Embryonic facial prominence (tissue), 1 donor: ENCODE measurements around the gene MYCBPAP.

Source experiments
- DNase-seq: peaks from one replicate; pipeline ENCODE4 v3.0.0-alpha.2; 2016; ENCODE audit errors: extremely low spot score

MYCBPAP gene

GRCh38 chr17:50517504-50518383 lies 9.5 kb downstream of the MYCBPAP start:
- DNase-seq: no peak

GRCh38 chr17:50518384-50519023 lies 10.3 kb downstream of the MYCBPAP start:
- DNase-seq: no peak

- DNase-seq: no peak
These were observed 11.0 kb downstream of the MYCBPAP start for GRCh38 chr17:50519141-50519834.

GRCh38 chr17:50520483-50520882 lies 12.2 kb downstream of the MYCBPAP start:
- no peak for DNase-seq

GRCh38 chr17:50521514-50521913 lies 13.3 kb downstream of the MYCBPAP start:
- no peak for DNase-seq

- DNase-seq: no peak
These were observed 14.5 kb downstream of the MYCBPAP start for GRCh38 chr17:50522766-50523165.

- DNase-seq: no peak
These were observed 15.0 kb downstream of the MYCBPAP start for GRCh38 chr17:50523208-50523607.

GRCh38 chr17:50524838-50525237 lies 16.6 kb downstream of the MYCBPAP start:
- DNase-seq: no peak

GRCh38 chr17:50527155-50527762 lies 19.0 kb downstream of the MYCBPAP start:
- DNase-seq: no peak

- DNase-seq: no peak
These were observed 19.8 kb downstream of the MYCBPAP start for GRCh38 chr17:50527949-50528474.

GRCh38 chr17:50529849-50530248 lies 21.6 kb downstream of the MYCBPAP start:
- no peak for DNase-seq

- DNase-seq: no peak
These were observed 23.3 kb downstream of the MYCBPAP start for GRCh38 chr17:50531428-50532025.

GRCh38 chr17:50532452-50533024 lies 24.3 kb downstream of the MYCBPAP start, which contains the start of gene EPN3:
Gene EPN3, plus strand, starts transcription at chr17:50532735. Its CDS starts 3,822 bp downstream, at chr17:50536557.
- DNase-seq: no peak

- no peak for DNase-seq
These were observed 24.9 kb downstream of the MYCBPAP start for GRCh38 chr17:50533185-50533584.

- DNase-seq: no peak
These were observed 25.5 kb downstream of the MYCBPAP start for GRCh38 chr17:50533720-50534148.

GRCh38 chr17:50534222-50534978 lies 26.2 kb downstream of the MYCBPAP start:
- no peak for DNase-seq

- no peak for DNase-seq
These were observed 26.7 kb downstream of the MYCBPAP start for GRCh38 chr17:50534979-50535326.

GRCh38 chr17:50535407-50535806 lies 27.2 kb downstream of the MYCBPAP start:
- no peak for DNase-seq

- no peak for DNase-seq
These were observed 28.7 kb downstream of the MYCBPAP start for GRCh38 chr17:50536683-50537646.
